HepG2 (cell line): Measurements from ENCODE around the gene SDHAF3.
"Not testable (repeated sequence)": the region's sequence is repeated elsewhere in the genome, so short reads cannot be mapped to it uniquely, and the experiment has no call there.

Experiments
- HDAC2 ChIP-seq: sonication (generic); formaldehyde crosslinking; IDR thresholded peaks from 2 replicates; pipeline ENCODE4 v1.4.0; 2020; ENCODE audit warnings: missing genetic modification reagents
- MYNN ChIP-seq: sonication (generic); formaldehyde crosslinking; IDR thresholded peaks from 2 replicates; pipeline ENCODE4 v1.4.0; 2020; ENCODE audit warnings: mild to moderate bottlenecking, low read depth, missing genetic modification reagents
- PRDM10 ChIP-seq: sonication (generic); formaldehyde crosslinking; IDR thresholded peaks from 2 replicates; pipeline ENCODE4 v1.4.0; 2020; ENCODE audit warnings: low read depth, missing genetic modification reagents
- YY1 ChIP-seq: IDR thresholded peaks from 2 replicates; pipeline ENCODE4 v1.6.1; 2011; ENCODE audit warnings: low read length, low read depth, moderate library complexity, mild to moderate bottlenecking; ENCODE audit not compliant: insufficient read depth, insufficient replicate concordance
- ZFP37 ChIP-seq: sonication (generic); formaldehyde crosslinking; IDR thresholded peaks from 2 replicates; pipeline ENCODE4 v1.4.0; 2020; ENCODE audit warnings: missing genetic modification reagents, borderline replicate concordance

- not testable (repeated sequence) for TF ChIP-seq PRDM10 (CRISPR knock-in tag); ZFP37 (CRISPR knock-in tag); HDAC2; YY1; MYNN (CRISPR knock-in tag)
These were observed 45.5 kb upstream of the SDHAF3 start for GRCh38 chr7:97072025-97072424.
